Hematopoietic multipotent progenitor cell treated with erythropoietin and hydrocortisone succinate and interleukin-3 and kit ligand, for 8 days (in vitro differentiated cells): ENCODE measurements around the gene APOL6.
A peak's percentile ranks its signal among the peaks of the same experiment; 100 is the strongest.
"Not testable (repeated sequence)": the region's sequence is repeated elsewhere in the genome, so short reads cannot be mapped to it uniquely, and the experiment has no call there.

Experiments used
- DNase-seq: peaks from one replicate; pipeline ENCODE4 v3.0.0-alpha.2; 2015

The APOL6 gene

GRCh38 chr22:35641494-35642120, 6.6 kb upstream of the APOL6 start:
- DNase-seq: no peak

DNA sequence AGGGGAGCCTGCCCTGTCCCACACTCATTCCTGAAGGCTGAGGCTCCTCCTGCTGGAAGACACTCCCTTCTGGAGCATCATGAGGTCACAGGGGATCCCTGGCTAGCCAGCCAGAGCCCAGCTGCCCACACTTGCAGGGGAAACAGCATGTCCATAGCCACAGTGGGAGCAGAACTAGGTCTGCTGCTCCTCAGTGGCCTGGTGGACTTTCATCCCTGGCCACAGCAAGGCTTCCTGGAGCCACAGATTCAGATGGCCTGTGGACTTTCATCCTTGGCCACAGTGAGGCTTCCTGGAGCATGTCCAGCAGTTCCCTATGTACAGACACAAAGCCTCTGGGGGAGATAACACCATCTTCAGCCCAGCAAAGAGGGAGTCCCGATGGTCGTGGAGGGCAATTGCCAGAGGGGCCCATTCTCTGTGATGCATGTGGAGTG, 5.9 kb upstream of the APOL6 start:
- no peak for DNase-seq

GRCh38 chr22:35643991-35644390, 4.3 kb upstream of the APOL6 start:
- no peak for DNase-seq

DNA sequence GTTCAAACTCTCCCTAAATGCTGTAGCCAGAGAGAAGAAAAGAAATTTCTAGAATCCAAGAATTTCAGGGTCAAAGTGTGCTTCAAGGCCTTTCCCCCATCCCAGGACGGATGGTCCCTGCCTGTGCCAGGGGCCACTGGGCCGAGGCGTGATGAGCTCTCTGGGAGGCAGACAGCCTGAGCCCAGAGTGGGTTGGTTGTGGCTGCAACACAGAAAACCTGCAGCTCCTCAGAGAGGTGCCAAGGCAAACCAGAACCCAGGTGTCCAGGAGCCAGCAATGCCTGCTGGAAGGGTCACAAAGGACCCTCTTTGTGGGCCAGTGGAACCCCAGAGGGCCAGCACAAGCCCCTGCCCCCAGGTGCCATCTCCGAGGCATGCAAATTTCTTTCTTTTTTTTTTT, 2.6 kb upstream of the APOL6 start:
- DNase-seq: no peak

DNA sequence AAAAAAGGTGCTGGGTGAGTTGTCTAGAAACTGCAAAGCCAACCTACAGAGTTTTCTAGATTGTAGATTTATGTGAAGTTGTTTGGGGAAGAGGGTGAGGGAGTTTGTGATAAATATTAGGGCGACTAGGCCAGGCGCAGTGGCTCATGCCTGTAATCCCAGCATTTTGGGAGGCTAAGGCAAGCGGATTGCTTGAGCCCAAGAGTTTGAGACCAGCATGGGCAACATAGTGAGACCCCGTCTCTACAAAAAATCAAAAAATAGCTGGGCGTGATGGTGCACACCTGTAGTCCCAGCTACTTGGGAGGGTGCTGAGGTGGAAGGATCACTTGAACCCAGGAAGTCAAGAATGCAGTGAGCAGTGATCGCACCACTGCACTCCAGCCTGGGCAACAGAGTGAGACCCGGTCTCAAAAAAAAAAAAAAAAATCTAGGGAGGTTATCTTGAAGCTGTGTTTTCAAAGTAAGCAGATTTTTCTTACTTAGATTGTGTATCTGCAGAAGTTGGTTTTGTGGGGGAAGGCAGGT, 844 bp downstream of the APOL6 start:
- no peak for DNase-seq

GRCh38 chr22:35649636-35650250, 1.5 kb downstream of the APOL6 start:
- DNase-seq: no peak

- no peak for DNase-seq
These were observed 2.8 kb downstream of the APOL6 start for GRCh38 chr22:35651085-35651484.

- DNase-seq: no peak
These were observed 5.6 kb downstream of the APOL6 start for GRCh38 chr22:35653824-35654223.

- no peak for DNase-seq
These were observed 8.1 kb downstream of the APOL6 start for GRCh38 chr22:35656284-35656752.

DNA sequence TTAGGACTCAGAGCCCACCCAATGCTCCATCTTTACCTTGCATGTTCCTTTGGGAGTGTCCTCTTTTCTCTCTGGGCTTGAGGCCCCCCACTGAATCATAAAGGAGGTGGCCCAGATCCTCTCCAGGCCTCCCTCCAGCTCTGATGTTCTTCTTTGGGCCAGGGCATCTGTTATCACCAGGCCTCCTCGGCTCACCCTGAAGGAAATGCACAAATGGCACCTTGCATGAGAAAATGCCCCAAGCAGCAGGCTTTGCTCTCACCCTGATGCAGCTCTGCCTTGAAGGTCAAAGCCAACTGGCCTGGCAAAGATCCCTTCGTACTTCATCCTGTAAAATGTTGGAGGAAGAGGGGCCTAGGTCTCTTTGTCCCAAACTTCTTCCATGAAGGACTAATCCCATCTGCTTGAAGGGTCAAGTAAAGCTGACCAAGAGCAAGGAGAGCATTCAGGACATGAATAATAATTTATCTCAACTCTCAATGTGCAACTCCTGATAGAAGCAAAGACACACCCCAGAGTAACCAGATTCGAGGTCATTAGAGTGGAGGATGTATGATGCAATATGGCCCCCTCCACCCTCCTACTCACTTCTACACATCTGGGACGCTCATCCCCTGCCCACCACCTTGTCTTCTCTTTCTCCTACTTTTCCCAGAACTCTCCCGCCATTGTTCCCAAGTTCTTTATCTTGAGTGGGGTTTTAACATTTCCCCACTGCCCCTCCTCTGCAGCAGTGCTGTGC, 9.5 kb downstream of the APOL6 start:
- peak; percentile 24 for DNase-seq

DNA sequence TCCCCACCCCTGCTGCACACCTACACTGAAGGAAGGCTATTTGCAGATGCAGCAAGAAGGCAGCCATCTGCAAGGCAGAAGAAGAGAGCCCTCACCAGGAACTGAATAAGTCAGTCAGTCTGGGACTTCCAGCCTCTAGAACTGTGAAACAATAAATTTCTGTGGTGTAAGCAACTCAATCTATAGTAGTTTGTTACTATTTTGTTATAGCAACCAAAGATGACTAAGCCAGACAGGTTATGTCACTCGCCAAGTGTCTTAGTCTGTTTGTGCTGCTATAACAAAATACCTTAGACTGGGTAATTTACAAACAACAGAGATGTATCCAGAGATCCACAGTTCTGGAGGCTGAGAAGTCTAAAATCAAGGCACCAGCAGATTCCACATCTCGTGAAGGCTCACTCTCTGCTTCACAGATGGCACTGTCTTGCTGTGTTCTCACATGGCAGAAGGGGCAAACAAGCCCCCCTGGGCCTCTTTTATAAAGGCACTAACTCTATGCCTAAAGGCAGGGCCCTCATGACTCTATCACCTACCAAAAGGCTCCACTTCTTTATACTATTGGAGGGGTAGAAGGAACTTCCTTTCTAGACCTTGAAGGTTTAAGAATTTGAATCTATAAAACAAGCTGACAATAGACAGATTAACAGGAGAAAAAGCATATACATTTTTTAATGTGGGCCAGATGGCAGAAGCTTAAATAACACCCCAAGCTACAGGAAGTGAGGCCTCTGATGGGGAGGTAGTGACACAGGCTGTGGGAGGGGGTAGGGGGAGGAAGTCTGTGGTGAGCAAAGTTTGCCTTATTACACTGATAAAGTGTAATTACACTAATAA, 12.3 kb downstream of the APOL6 start:
- DNase-seq: no peak

GRCh38 chr22:35661464-35661863, 13.2 kb downstream of the APOL6 start:
- DNase-seq: peak; percentile 16

DNA sequence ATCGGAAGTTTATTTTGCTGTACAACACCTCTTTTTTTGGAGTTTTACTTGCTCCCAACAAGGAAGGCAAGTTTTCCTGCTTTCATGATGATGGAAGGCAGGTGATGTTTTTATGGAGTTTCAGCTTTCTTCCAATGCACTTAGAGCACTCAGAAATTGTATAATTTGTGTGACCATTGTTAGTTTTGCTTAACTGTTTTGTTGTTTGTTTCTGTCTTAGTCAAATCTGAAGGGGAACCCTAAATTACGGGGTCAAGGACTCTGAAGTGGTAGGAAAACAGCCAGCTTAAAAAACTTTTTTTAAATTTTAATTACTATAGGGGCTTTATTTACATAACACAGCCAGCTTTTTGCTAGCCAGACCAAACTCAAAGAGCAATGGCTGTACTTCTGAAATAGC, 14.7 kb downstream of the APOL6 start:
- DNase-seq: no peak

DNA sequence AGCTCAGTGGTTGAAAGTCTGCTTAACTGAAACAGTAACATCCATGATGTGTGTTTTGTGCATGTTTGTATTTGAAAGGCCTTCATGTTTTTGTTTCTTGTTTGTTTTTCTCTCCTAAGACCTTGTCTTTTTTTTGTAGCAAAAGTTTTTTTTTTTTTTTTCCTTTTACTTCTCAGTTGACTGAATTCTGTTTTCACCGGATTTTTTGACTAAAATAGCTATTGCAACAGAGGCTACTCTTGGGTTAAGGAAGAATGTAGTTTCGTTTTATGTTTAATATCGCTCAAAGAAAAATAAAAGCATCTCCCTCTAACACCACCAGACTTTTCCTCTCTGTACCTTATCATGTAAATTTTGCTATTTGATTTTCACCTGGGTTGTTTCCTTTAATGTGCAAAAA, 15.1 kb downstream of the APOL6 start:
- no peak for DNase-seq

GRCh38 chr22:35664955-35665587, 16.8 kb downstream of the APOL6 start:
- no peak for DNase-seq

DNA sequence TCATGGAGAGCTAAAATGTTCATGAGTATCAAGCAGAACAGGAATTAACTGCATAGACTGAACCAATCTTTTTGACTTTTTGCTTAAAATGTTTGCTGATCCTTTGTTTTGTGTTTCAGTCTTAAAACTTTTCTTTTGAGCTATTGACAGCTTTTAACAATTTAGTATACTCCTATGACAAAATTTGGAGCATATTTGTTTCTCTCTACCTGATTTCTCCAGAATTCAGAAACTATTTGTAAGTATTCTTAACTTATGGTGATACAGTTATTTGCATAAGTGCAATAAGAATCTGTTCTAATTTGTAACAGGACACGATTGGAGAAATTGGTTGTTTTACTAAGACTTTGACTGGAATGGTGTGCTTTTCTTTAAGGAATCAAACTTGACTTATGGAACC, 18.5 kb downstream of the APOL6 start:
- DNase-seq: not testable (repeated sequence)

GRCh38 chr22:35674335-35674734, 26.1 kb downstream of the APOL6 start:
- no peak for DNase-seq

GRCh38 chr22:35676065-35676464, 27.8 kb downstream of the APOL6 start:
- DNase-seq: not testable (repeated sequence)

- DNase-seq: no peak
These were observed 29.4 kb downstream of the APOL6 start for GRCh38 chr22:35677460-35678187.

DNA sequence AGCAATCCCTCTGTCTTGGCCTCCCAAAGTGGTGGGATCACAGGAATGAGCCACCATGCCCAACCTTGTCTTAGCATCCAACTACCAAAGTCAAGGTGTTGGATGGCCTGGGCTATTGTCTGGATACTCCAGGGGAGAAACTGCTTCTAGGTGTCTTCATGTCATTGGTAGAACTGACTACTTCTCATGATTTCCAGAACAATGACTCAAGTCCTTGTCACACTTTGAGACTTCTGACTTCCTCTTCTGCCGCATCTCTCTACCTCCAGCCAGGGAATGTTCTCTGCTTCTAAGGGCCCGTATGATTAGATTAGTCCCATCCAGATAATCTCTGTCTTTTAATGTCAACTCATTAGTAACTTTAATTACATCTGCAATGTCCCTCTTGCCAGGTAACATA, 30.6 kb downstream of the APOL6 start:
- no peak for DNase-seq

GRCh38 chr22:35679492-35679891, 31.2 kb downstream of the APOL6 start:
- DNase-seq: not testable (repeated sequence)
